Body of pancreas (tissue), 4 donors: ENCODE data around the gene CETP. TPM values are rescaled to one million over a fixed set of nuclear protein-coding genes. Genes with fewer than 3 reads are reported as not detected.

Source experiments
- ATAC-seq: fragments of 150-250 bp; one replicate; pipeline ENCODE4 v1.9.1; 2016
- DNase-seq, 4 donors: peaks; one replicate each; pipeline ENCODE4 v3.0.0-alpha.2; 2019
- H3K27ac ChIP-seq, 4 donors: fragments of 200-600 bp; sonication (generic); 1 replicate in 3 of 4; 2 replicates in 1 of 4; pipeline versions ENCODE4 v1.5.1 to v1.6.1; 2016 to 2019; ENCODE audit warnings: mild to moderate bottlenecking in 1 of 4, mixed read lengths in 1 of 4, moderate library complexity in 1 of 4
- H3K27me3 ChIP-seq, 2 donors: fragments of 200-600 bp; sonication (generic); one replicate each; pipeline ENCODE4 v1.6.0; 2016; ENCODE audit warnings: mild to moderate bottlenecking in 1 of 2
- H3K36me3 ChIP-seq, 2 donors: fragments of 200-600 bp; sonication (generic); replicated peaks in 1 of 2; 2 replicates each; pipeline ENCODE4 v1.5.1; 2016; ENCODE audit warnings: low read depth in 2 of 2; ENCODE audit not compliant: insufficient read depth in 1 of 2
- H3K4me1 ChIP-seq: fragments of 200-600 bp; sonication (generic); one replicate; pipeline ENCODE4 v1.6.0; 2016
- H3K4me3 ChIP-seq, 2 donors: fragments of 200-600 bp; sonication (generic); 1 replicate in 1 of 2; 2 replicates in 1 of 2; pipeline ENCODE4 v1.5.1; 2016 to 2019
- H3K9me3 ChIP-seq, 3 donors: fragments of 200-600 bp; sonication (generic); 1 replicate in 2 of 3; 2 replicates in 1 of 3; pipeline ENCODE4 v1.5.1; 2016
- CTCF ChIP-seq, 7 experiments: fragments of 450-650 bp in 4 of 7; fragments of 200-600 bp in 3 of 7; sonication (generic) in 3 of 7; IDR thresholded peaks; one replicate each; pipeline ENCODE4 v1.5.1; 2016 to 2019; ENCODE audit warnings: antibody characterized with exemption in 7 of 7
- POLR2A ChIP-seq, 3 donors: fragments of 450-650 bp; IDR thresholded peaks; one replicate each; pipeline ENCODE4 v1.6.1; 2016; ENCODE audit warnings: antibody characterized with exemption in 3 of 3, mild to moderate bottlenecking in 2 of 3
- WGBS, 2 donors: methylation state at CpG; one replicate each; pipeline ENCODE4 v1.1.5; 2017; 5-methylcytosine and 5-hydroxymethylcytosine counted together
- intact Hi-C: fragments of 100-400 bp; cut with DNase I; formaldehyde crosslinking; loops from one replicate; pipeline ENCODE4 v1.15.1; 2023
- total RNA-seq, 2 donors: library from RNA; depleted of rRNA; stranded (reverse); fragments of >200 nt; gene quantifications; one replicate each; pipeline ENCODE4 v1.1.0, GENCODE V29; 2016

The CETP gene
- total RNA-seq, 2 donors from 2014 or later: 0.66 TPM; not detected in 1

- 82 to 86% methylated on average over 10 of the region's 11 CpGs for WGBS, 2 donors
- no peaks in the 10 kb centered on the region for H3K9me3 ChIP-seq
- intact Hi-C loops: no loop called here
- DNase-seq: no peak
- H3K4me1 ChIP-seq: no peaks in the 10 kb centered on the region
- no peak overlapping the region for H3K27ac ChIP-seq
- ATAC-seq: no peak
- no peaks in the 10 kb centered on the region for H3K27me3 ChIP-seq
- H3K36me3 ChIP-seq: no peaks in the 10 kb centered on the region
- TF ChIP-seq POLR2A (IDR thresholded peaks at IDR 0.05): no peak
- TF ChIP-seq CTCF (IDR thresholded peaks at IDR 0.05): no peak
- no peak overlapping the region for H3K4me3 ChIP-seq
Observed at GRCh38 chr16:56977823-56978430, 16.2 kb downstream of the CETP start.

GRCh38 chr16:56980201-56980535 lies 18.4 kb downstream of the CETP start:
- DNase-seq (no peak), ATAC-seq (no peak)
- intact Hi-C loops: no loop called here
- Histone ChIP-seq H3K9me3 (no peaks in the 10 kb centered on the region), H3K27me3 (no peaks in the 10 kb centered on the region), H3K4me3 (no peak overlapping the region), H3K36me3 (no peaks in the 10 kb centered on the region), H3K4me1 (peaks cover 17% of the 10 kb centered on the region), H3K27ac (no peak overlapping the region)
- WGBS, 2 donors: 65 to 87% methylated on average over 4 of the region's 4 CpGs
- TF ChIP-seq CTCF (IDR thresholded peaks at IDR 0.05): no peak
- TF ChIP-seq POLR2A (IDR thresholded peaks at IDR 0.05): no peak

GRCh38 chr16:56980792-56981724 lies 19.3 kb downstream of the CETP start:
- 79 to 86% methylated on average over 15 to 16 of the region's 16 CpGs for WGBS, 2 donors
- ATAC-seq: no peak
- H3K9me3 ChIP-seq: no peaks in the 10 kb centered on the region
- H3K4me3 ChIP-seq: no peak overlapping the region
- H3K36me3 ChIP-seq: no peaks in the 10 kb centered on the region
- peaks cover 19% of the 10 kb centered on the region for H3K4me1 ChIP-seq
- no peak overlapping the region for H3K27ac ChIP-seq
- H3K27me3 ChIP-seq: no peaks in the 10 kb centered on the region
- no peak for DNase-seq
- TF ChIP-seq POLR2A (IDR thresholded peaks at IDR 0.05): no peak
- TF ChIP-seq CTCF (IDR thresholded peaks at IDR 0.05): no peak
- intact Hi-C loops: no loop called here

GRCh38 chr16:56981729-56982271 lies 20.1 kb downstream of the CETP start:
- ATAC-seq: no peak
- H3K36me3 ChIP-seq: no peaks in the 10 kb centered on the region
- H3K4me1 ChIP-seq: peaks cover 19% of the 10 kb centered on the region
- WGBS, 2 donors: 71 to 82% methylated on average over 6 to 12 of the region's 12 CpGs
- intact Hi-C loops: no loop called here
- H3K4me3 ChIP-seq: no peak overlapping the region
- no peak for TF ChIP-seq CTCF (IDR thresholded peaks at IDR 0.05)
- TF ChIP-seq POLR2A (IDR thresholded peaks at IDR 0.05): no peak
- H3K27ac ChIP-seq: no peak overlapping the region
- H3K9me3 ChIP-seq: no peaks in the 10 kb centered on the region
- H3K27me3 ChIP-seq: no peaks in the 10 kb centered on the region
- no peak for DNase-seq
